ENCODE results near the gene AURKA. TPM values are rescaled to one million over a fixed set of nuclear protein-coding genes. Genes with fewer than 3 reads are reported as not detected.

The AURKA gene
- total and polyA plus RNA-seq, 11 donors = 2.2 to 19.5 (median 6.3) TPM

DNA sequence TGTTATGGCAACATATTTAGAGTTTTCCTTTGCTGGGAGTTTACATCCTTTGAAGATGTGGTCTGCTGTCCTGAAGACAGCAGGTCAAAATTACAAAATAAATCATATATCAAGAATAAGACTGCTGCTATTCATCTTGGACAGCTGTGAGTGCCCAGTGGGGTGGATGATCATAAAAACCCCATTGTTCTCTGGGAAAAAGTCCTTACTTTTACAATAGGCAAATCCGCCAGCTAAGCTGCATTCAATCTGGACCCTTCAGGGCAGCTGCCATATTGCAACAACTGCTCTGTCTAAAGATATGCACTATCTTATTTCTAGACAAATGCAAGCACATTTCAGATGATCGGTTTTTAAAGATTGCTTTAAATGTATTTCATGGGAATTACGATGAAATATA, 39.5 kb upstream of the AURKA start:
- no peak for TF ChIP-seq POLR2A (IDR thresholded peaks at IDR 0.05)
- TF ChIP-seq, protein P1, sequence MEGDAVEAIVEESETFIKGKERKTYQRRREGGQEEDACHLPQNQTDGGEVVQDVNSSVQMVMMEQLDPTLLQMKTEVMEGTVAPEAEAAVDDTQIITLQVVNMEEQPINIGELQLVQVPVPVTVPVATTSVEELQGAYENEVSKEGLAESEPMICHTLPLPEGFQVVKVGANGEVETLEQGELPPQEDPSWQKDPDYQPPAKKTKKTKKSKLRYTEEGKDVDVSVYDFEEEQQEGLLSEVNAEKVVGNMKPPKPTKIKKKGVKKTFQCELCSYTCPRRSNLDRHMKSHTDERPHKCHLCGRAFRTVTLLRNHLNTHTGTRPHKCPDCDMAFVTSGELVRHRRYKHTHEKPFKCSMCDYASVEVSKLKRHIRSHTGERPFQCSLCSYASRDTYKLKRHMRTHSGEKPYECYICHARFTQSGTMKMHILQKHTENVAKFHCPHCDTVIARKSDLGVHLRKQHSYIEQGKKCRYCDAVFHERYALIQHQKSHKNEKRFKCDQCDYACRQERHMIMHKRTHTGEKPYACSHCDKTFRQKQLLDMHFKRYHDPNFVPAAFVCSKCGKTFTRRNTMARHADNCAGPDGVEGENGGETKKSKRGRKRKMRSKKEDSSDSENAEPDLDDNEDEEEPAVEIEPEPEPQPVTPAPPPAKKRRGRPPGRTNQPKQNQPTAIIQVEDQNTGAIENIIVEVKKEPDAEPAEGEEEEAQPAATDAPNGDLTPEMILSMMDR (IDR thresholded peaks at IDR 0.05) = no peak
- H3K4me1 ChIP-seq = peaks cover 0 to 61% (median 1%) of the 10 kb centered on the region in 12 donors
- H3K4me3 ChIP-seq = no peak overlapping the region
- H3K36me3 ChIP-seq = no peaks in the 10 kb centered on the region
- DNase-seq (no peak), ATAC-seq (no peak)
- 81 to 86% (median 85%) methylated on average over 3 of the region's 3 CpGs for WGBS, 4 donors
- no peak overlapping the region for H3K27ac ChIP-seq
- no peaks in the 10 kb centered on the region for H3K9me3 ChIP-seq
- intact Hi-C loops (cut with DNase I) = no loop called here
- peaks cover 0 to 14% (median 0%) of the 10 kb centered on the region in 9 donors for H3K27me3 ChIP-seq

DNA sequence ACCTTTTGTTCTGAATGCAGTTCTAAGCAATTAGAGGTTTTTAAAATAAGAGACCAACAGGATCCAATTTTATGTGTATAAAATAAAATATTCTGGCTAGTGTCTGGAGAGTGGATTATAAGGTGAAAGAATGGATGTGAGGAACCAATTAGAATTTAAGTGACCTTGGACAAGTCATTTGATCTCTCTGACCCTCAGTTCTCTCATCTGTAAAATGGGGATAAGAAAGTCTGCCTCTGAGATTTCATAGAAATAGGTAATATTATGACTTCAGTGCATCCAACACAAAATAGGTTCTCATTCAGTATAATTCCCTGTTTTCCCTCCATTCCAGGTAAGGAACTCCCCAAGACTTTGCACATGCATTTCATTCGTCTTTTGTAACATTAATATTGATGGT, 38.9 kb upstream of the AURKA start:
- no peak for ATAC-seq
- H3K4me3 ChIP-seq = no peak overlapping the region
- H3K36me3 ChIP-seq = no peaks in the 10 kb centered on the region
- intact Hi-C loops (cut with DNase I) = no loop called here
- H3K27ac ChIP-seq = no peak overlapping the region
- TF ChIP-seq, protein P1 (IDR thresholded peaks at IDR 0.05) = no peak
- no peak for TF ChIP-seq POLR2A (IDR thresholded peaks at IDR 0.05)
- peaks cover 0 to 61% (median 1%) of the 10 kb centered on the region in 12 donors for H3K4me1 ChIP-seq
- no peaks in the 10 kb centered on the region for H3K9me3 ChIP-seq
- DNase-seq = no peak
- peaks cover 0 to 14% (median 0%) of the 10 kb centered on the region in 9 donors for H3K27me3 ChIP-seq
- WGBS, 4 donors = 78 to 93% (median 86%) methylated on average over 1 of the region's 1 CpG

DNA sequence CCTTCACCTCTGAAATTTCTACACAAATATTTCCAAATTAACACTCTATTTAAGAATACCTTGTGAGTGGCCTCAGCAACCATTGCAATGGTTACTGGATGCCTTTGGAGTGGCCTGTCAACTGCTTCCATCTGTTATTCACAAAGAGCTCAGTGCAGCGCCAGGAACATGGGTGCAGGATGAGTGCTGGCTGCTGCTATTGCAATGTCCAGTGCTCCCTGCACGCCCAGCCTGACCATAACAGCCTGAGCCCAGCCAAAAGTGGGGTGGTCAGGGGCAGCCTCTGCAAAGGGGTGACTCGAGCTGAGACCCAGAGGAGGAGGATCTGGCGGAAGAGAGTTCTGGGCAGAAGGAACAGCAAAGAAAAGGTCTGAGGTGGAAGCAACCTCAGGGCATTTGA, 38.4 kb upstream of the AURKA start:
- Histone ChIP-seq H3K27me3 (peaks cover 0 to 14% (median 0%) of the 10 kb centered on the region in 9 donors), H3K36me3 (no peaks in the 10 kb centered on the region), H3K9me3 (no peaks in the 10 kb centered on the region), H3K27ac (peak overlapping the region in 1 of 12 donors; percentile 10), H3K4me3 (no peak overlapping the region), H3K4me1 (peaks cover 0 to 61% (median 1%) of the 10 kb centered on the region in 12 donors)
- no peak for DNase-seq
- WGBS, 4 donors = 54 to 63% (median 58%) methylated on average over 4 of the region's 4 CpGs
- TF ChIP-seq, protein P1 (IDR thresholded peaks at IDR 0.05) = no peak
- no peak for TF ChIP-seq POLR2A (IDR thresholded peaks at IDR 0.05)
- intact Hi-C loops (cut with DNase I) = no loop called here
- ATAC-seq = peak in 1 of 4 donors; percentile 45

DNA sequence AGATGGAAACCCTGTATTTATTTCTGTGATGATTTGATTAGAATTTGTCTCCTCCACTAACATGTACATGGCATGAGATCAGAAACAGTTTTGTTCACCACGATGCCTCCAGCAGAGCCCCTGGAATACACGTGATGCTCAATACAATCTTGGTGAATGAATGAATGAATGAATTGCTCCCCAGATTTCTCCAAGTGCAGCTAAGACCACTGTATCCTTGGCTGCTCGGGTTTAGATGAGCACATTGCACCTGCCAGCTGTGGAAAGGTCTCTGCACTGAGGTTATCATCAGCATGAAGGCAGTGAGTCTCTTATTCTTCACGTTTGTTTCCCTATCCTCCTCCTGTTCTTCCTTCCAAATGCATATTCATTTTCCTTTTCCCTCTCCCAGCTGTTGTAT, 37.9 kb upstream of the AURKA start:
- Histone ChIP-seq H3K27me3 (peaks cover 0 to 14% (median 0%) of the 10 kb centered on the region in 9 donors), H3K27ac (peak overlapping the region in 2 of 12 donors; percentile 10 to 18), H3K4me3 (no peak overlapping the region), H3K9me3 (no peaks in the 10 kb centered on the region), H3K36me3 (no peaks in the 10 kb centered on the region), H3K4me1 (peaks cover 0 to 57% (median 1%) of the 10 kb centered on the region in 12 donors)
- intact Hi-C loops (cut with DNase I) = no loop called here
- WGBS, 4 donors = 48 to 60% (median 50%) methylated on average over 4 of the region's 4 CpGs
- ATAC-seq (no peak), DNase-seq (no peak)
- TF ChIP-seq POLR2A (IDR thresholded peaks at IDR 0.05) = no peak
- TF ChIP-seq, protein P1 (IDR thresholded peaks at IDR 0.05) = no peak
